HCT116 (cell line): ENCODE measurements around the gene PCDH9. TPM values are rescaled to one million over a fixed set of nuclear protein-coding genes. Genes with fewer than 3 reads are reported as not detected.

Source experiments
- ATAC-seq: fragments of 200-7000 bp; cut with Tn5 transposase; 2 replicates; pipeline ENCODE4 v1.9.1; 2020; ENCODE audit warnings: mild to moderate bottlenecking, moderate library complexity
- BruUV-seq: library from RNA; stranded (reverse); fragments of 400-500 nt; replicated peaks from 2 replicates; lab custom pipeline; 2021; lab: Mats Ljungman, UMichigan
- CTCF ChIA-PET: fragments of 300-600 bp; sonication (Branson Sonifier 250); formaldehyde crosslinking; loops from one replicate; lab custom pipeline; 2021; ENCODE audit warnings: antibody characterized with exemption; lab: Charles Lee
- POLR2A ChIA-PET: fragments of 300-600, 350-600 bp; sonication (Branson Sonifier 250); formaldehyde crosslinking; loops from one replicate; lab custom pipeline; 2021; ENCODE audit warnings: antibody characterized with exemption; lab: Charles Lee
- RAD21 ChIA-PET, 2 experiments: fragments of 300-600 bp; sonication (Branson Sonifier 250); formaldehyde crosslinking; loops; one replicate each; lab custom pipeline; 2023; ENCODE audit warnings: low total read pairs in 2 of 2; ENCODE audit not compliant: uncharacterized antibody in 2 of 2, unreplicated experiment in 2 of 2, low non-redundant PET in 1 of 2; lab: Charles Lee
- DNase-seq: peaks from one replicate; pipeline ENCODE4 v3.0.0-alpha.2; 2010; ENCODE audit warnings: low read depth, low spot score
- H2AFZ ChIP-seq: fragments of 200-600 bp; shearing (Covaris generic), sonication (generic); 2 replicates; pipeline ENCODE4 v1.6.1; 2017; ENCODE audit warnings: low read depth, mixed run types, mixed read lengths, antibody characterized with exemption, low read length; ENCODE audit not compliant: poor library complexity, severe bottlenecking
- H3K27ac ChIP-seq: 2 replicates; pipeline ENCODE4 v1.5.1; 2012; ENCODE audit warnings: low read depth, low read length
- H3K27me3 ChIP-seq: fragments of 200-600 bp; sonication (generic); 2 replicates; pipeline ENCODE4 v1.6.1; 2016; ENCODE audit warnings: mixed run types, low read length, mixed read lengths; ENCODE audit not compliant: insufficient read depth
- H3K36me3 ChIP-seq, 2 experiments: fragments of 200-500 bp in 1 of 2; fragments of 200-600 bp in 1 of 2; sonication (Bioruptor generic) in 1 of 2; sonication (generic) in 1 of 2; 2 replicates each; pipeline versions ENCODE4 v1.5.1 to v1.6.1; 2014 to 2016; ENCODE audit warnings: low read length in 2 of 2, inconsistent platforms in 1 of 2, mixed read lengths in 1 of 2, mixed run types in 1 of 2; ENCODE audit not compliant: insufficient read depth in 2 of 2, control insufficient read depth in 1 of 2
- H3K4me1 ChIP-seq, 2 experiments: fragments of 200-600 bp in 1 of 2; sonication (generic) in 1 of 2; 2 replicates each; pipeline versions ENCODE4 v1.5.1 to v1.6.1; 2012 to 2017; ENCODE audit warnings: low read length in 2 of 2, inconsistent platforms in 1 of 2, mild to moderate bottlenecking in 1 of 2, mixed read lengths in 1 of 2, mixed run types in 1 of 2, moderate library complexity in 1 of 2; ENCODE audit not compliant: insufficient read depth in 2 of 2, control insufficient read depth in 1 of 2
- H3K4me2 ChIP-seq: fragments of 200-600 bp; sonication (generic); 2 replicates; pipeline ENCODE4 v1.6.1; 2017; ENCODE audit warnings: mixed run types, low read length, mixed read lengths
- H3K4me3 ChIP-seq, 2 experiments: fragments of 200-600 bp in 1 of 2; sonication (generic) in 1 of 2; replicated peaks in 1 of 2; 2 replicates each; pipeline ENCODE4 v1.5.1; 2011 to 2016; ENCODE audit warnings: low read length in 2 of 2, control low read depth in 1 of 2, low read depth in 1 of 2, mild to moderate bottlenecking in 1 of 2, mixed read lengths in 1 of 2, mixed run types in 1 of 2
- H3K79me2 ChIP-seq: fragments of 200-600 bp; sonication (generic); 2 replicates; pipeline ENCODE4 v1.6.1; 2017; ENCODE audit warnings: mild to moderate bottlenecking, mixed run types, low read length, moderate library complexity, mixed read lengths; ENCODE audit not compliant: insufficient read depth
- H3K9ac ChIP-seq: fragments of 200-600 bp; sonication (generic); 2 replicates; pipeline ENCODE4 v1.6.1; 2016; ENCODE audit warnings: low read length, mixed read lengths
- H3K9me2 ChIP-seq: fragments of 200-600 bp; sonication (generic), shearing (Covaris generic); 2 replicates; pipeline ENCODE4 v1.6.1; 2017; ENCODE audit warnings: mixed run types, mild to moderate bottlenecking, moderate library complexity; ENCODE audit not compliant: insufficient read depth
- H3K9me3 ChIP-seq, 2 experiments: fragments of 200-500 bp in 1 of 2; fragments of 200-600 bp in 1 of 2; sonication (Bioruptor generic) in 1 of 2; sonication (generic) in 1 of 2; 2 replicates each; pipeline ENCODE4 v1.6.1; 2014 to 2017; ENCODE audit warnings: low read length in 2 of 2, mixed read lengths in 2 of 2, inconsistent platforms in 1 of 2, low read depth in 1 of 2, mild to moderate bottlenecking in 1 of 2, mixed run types in 1 of 2, moderate library complexity in 1 of 2; ENCODE audit not compliant: control insufficient read depth in 1 of 2, insufficient read depth in 1 of 2
- H4K20me1 ChIP-seq: fragments of 200-600 bp; sonication (generic), shearing (Covaris generic); 2 replicates; pipeline ENCODE4 v1.6.1; 2017; ENCODE audit warnings: mixed run types, mild to moderate bottlenecking, moderate library complexity; ENCODE audit not compliant: insufficient read depth
- CBX3 ChIP-seq: IDR thresholded peaks from 2 replicates; pipeline ENCODE4 v1.6.1; 2012; ENCODE audit warnings: low read depth
- CEBPB ChIP-seq: IDR thresholded peaks from 2 replicates; pipeline ENCODE4 v1.6.1; 2012; ENCODE audit warnings: low read depth
- CTCF ChIP-seq, 3 experiments: fragments of 200-600 bp in 1 of 3; sonication (generic) in 1 of 3; IDR thresholded peaks in 2 of 3; conservative IDR thresholded peaks in 1 of 3; 2 replicates each; pipeline ENCODE4 v1.5.1; 2012 to 2017; ENCODE audit warnings: low read depth in 2 of 3, low read length in 2 of 3, antibody characterized with exemption in 1 of 3, borderline replicate concordance in 1 of 3, control low read depth in 1 of 3, mild to moderate bottlenecking in 1 of 3, mixed read lengths in 1 of 3, mixed run types in 1 of 3, moderate library complexity in 1 of 3; ENCODE audit not compliant: insufficient read depth in 1 of 3
- EGR1 ChIP-seq: IDR thresholded peaks from 2 replicates; pipeline ENCODE4 v1.6.1; 2012; ENCODE audit warnings: low read depth
- ELF1 ChIP-seq: IDR thresholded peaks from 2 replicates; pipeline ENCODE4 v1.6.1; 2012; ENCODE audit warnings: low read depth, borderline replicate concordance
- EZH2 ChIP-seq: fragments of 200-600 bp; sonication (generic); IDR thresholded peaks from 2 replicates; pipeline ENCODE4 v1.6.1; 2017; ENCODE audit warnings: antibody characterized with exemption, mixed run types
- EZH2phosphoT487 ChIP-seq: fragments of 200-600 bp; IDR thresholded peaks from 2 replicates; pipeline ENCODE4 v1.6.1; 2018; ENCODE audit warnings: antibody characterized with exemption, borderline replicate concordance
- FOSL1 ChIP-seq: IDR thresholded peaks from 2 replicates; pipeline ENCODE4 v1.6.1; 2012; ENCODE audit warnings: low read depth
- POLR2A ChIP-seq: IDR thresholded peaks from 2 replicates; pipeline ENCODE4 v1.7.0; 2011; ENCODE audit warnings: borderline replicate concordance; ENCODE audit not compliant: insufficient read depth, insufficient read length; ENCODE audit errors: extremely low read depth
- POLR2AphosphoS5 ChIP-seq: IDR thresholded peaks from 2 replicates; pipeline ENCODE4 v1.6.1; 2011; ENCODE audit warnings: mild to moderate bottlenecking, low read depth, low read length, moderate library complexity
- RAD21 ChIP-seq: IDR thresholded peaks from 2 replicates; pipeline ENCODE4 v1.6.1; 2012; ENCODE audit warnings: low read depth, mild to moderate bottlenecking
- REST ChIP-seq: IDR thresholded peaks from 2 replicates; pipeline ENCODE4 v1.6.1; 2012; ENCODE audit warnings: low read depth
- SIN3A ChIP-seq: IDR thresholded peaks from 2 replicates; pipeline ENCODE4 v1.6.1; 2012; ENCODE audit warnings: low read depth
- SP1 ChIP-seq: IDR thresholded peaks from 2 replicates; pipeline ENCODE4 v1.6.1; 2012; ENCODE audit warnings: low read depth
- TCF7L2 ChIP-seq: IDR thresholded peaks from 2 replicates; pipeline ENCODE4 v1.7.0; 2011; ENCODE audit warnings: borderline replicate concordance, inconsistent platforms; ENCODE audit not compliant: insufficient read depth, insufficient read length; ENCODE audit errors: extremely low read depth
- ZBTB33 ChIP-seq: IDR thresholded peaks from 2 replicates; pipeline ENCODE4 v1.6.1; 2011; ENCODE audit warnings: mild to moderate bottlenecking, low read length, moderate library complexity; ENCODE audit not compliant: insufficient replicate concordance; ENCODE audit errors: extremely low read depth
- ZFX ChIP-seq: fragments of 450-650 bp; IDR thresholded peaks from 2 replicates; pipeline ENCODE4 v1.6.1; 2017
- ZNF274 ChIP-seq: fragments of 200-500 bp; sonication (Bioruptor generic); IDR thresholded peaks from 2 replicates; pipeline ENCODE4 v1.6.1; 2014; ENCODE audit warnings: mild to moderate bottlenecking, low read depth, low read length, inconsistent platforms
- intact Hi-C: fragments of 100-400 bp; cut with micrococcal nuclease; formaldehyde crosslinking; loops from 2 replicates; pipeline ENCODE4 v1.10.0; 2022
- total RNA-seq: library from RNA; stranded (reverse); gene quantifications from one replicate; pipeline ENCODE4 v1.2.1, GENCODE V29; 2021; ENCODE audit not compliant: unreplicated experiment
- TF ChIP-seq, protein P1 (sequence below): IDR thresholded peaks from 2 replicates; pipeline ENCODE4 v1.6.1; 2012
- TF ChIP-seq, protein P2 (sequence below): IDR thresholded peaks from 2 replicates; pipeline ENCODE4 v1.6.1; 2012

PCDH9 gene
- total RNA-seq, 1 experiment from 2014 or later = 0.02 TPM

GRCh38 chr13:66489586-66489985 lies 740.5 kb downstream of the PCDH9 start:
- Histone ChIP-seq H3K36me3 (no peaks in the 10 kb centered on the region; a peak in 1 of 4 replicates), H3K4me1 (peaks cover 4% of the 10 kb centered on the region in 2 experiments; a peak in 2 of 4 replicates), H4K20me1 (no peaks in the 10 kb centered on the region), H3K9ac (no peak overlapping the region), H3K27me3 (no peaks in the 10 kb centered on the region), H3K9me3 (no peaks in the 10 kb centered on the region), H3K4me2 (no peak overlapping the region), H3K27ac (no peak overlapping the region), H3K79me2 (no peaks in the 10 kb centered on the region), H3K4me3 (no peak overlapping the region), H3K9me2 (no peaks in the 10 kb centered on the region), H2AFZ (no peak overlapping the region)
- TF ChIP-seq POLR2A = no peak
- no peak for TF ChIP-seq RAD21
- no peak for TF ChIP-seq SP1
- no peak for TF ChIP-seq EZH2phosphoT487
- TF ChIP-seq FOSL1 = no peak
- TF ChIP-seq, protein P1, sequence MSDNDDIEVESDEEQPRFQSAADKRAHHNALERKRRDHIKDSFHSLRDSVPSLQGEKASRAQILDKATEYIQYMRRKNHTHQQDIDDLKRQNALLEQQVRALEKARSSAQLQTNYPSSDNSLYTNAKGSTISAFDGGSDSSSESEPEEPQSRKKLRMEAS = no peak
- no peak for TF ChIP-seq CBX3
- TF ChIP-seq EGR1 = no peak
- TF ChIP-seq CEBPB = no peak
- TF ChIP-seq REST = no peak
- TF ChIP-seq ZNF274 = no peak
- no peak for TF ChIP-seq SIN3A
- no peak for TF ChIP-seq POLR2AphosphoS5
- TF ChIP-seq, protein P2, sequence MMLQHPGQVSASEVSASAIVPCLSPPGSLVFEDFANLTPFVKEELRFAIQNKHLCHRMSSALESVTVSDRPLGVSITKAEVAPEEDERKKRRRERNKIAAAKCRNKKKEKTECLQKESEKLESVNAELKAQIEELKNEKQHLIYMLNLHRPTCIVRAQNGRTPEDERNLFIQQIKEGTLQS = no peak
- no peak for TF ChIP-seq ZFX
- no peak for TF ChIP-seq CTCF (IDR thresholded peaks at IDR 0.05 in 2 of 3, conservative IDR thresholded peaks at IDR 0.05 in 1 of 3; ENCODE audit: borderline replicate concordance in 1 of 3, insufficient read depth in 1 of 3, low read depth in 2 of 3, low read length in 2 of 3)
- TF ChIP-seq EZH2 = no peak
- TF ChIP-seq TCF7L2 = no peak
- TF ChIP-seq ZBTB33 = no peak
- no peak for TF ChIP-seq ELF1
- POLR2A ChIA-PET = no interaction called here
- CTCF ChIA-PET = no interaction called here
- RAD21 ChIA-PET = no interaction called here
- DNase-seq = no peak
- intact Hi-C loops = no loop called here
- no TSS peak for BruUV-seq
- no peak for ATAC-seq
